LNCAP (cell line): ENCODE results near the gene FAM221B.

Experiments used
- CTCF ChIP-seq: fragments of 450-650 bp; IDR thresholded peaks from 2 replicates; pipeline ENCODE4 v1.5.1; 2017; ENCODE audit warnings: mild to moderate bottlenecking

Gene FAM221B

GRCh38 chr9:35829084-35829763 is 692 bp upstream of the FAM221B start, which contains the start of gene TMEM8B:
Gene TMEM8B, plus strand, starts transcription at chr9:35829228. Its CDS starts 220 bp downstream, at chr9:35829448.
- no peak for TF ChIP-seq CTCF

- TF ChIP-seq CTCF: no peak
Measured at GRCh38 chr9:35827486-35827885, 1.0 kb downstream of the FAM221B start.

GRCh38 chr9:35826071-35826701 is 2.3 kb downstream of the FAM221B start:
- TF ChIP-seq CTCF: peak; percentile 81

GRCh38 chr9:35822926-35823325 is 5.6 kb downstream of the FAM221B start:
- TF ChIP-seq CTCF: no peak

GRCh38 chr9:35820076-35820475 is 8.5 kb downstream of the FAM221B start:
- no peak for TF ChIP-seq CTCF

GRCh38 chr9:35818341-35818740 is 10.2 kb downstream of the FAM221B start:
- no peak for TF ChIP-seq CTCF

GRCh38 chr9:35816708-35817107 is 11.8 kb downstream of the FAM221B start:
- TF ChIP-seq CTCF: no peak
